Measurements from ENCODE around the gene SH3RF3.

GRCh38 chr2:109432421-109432820, 303.4 kb downstream of the SH3RF3 start:
- no peak for TF ChIP-seq POLR2A (IDR thresholded peaks at IDR 0.05)
- TF ChIP-seq, protein P1, sequence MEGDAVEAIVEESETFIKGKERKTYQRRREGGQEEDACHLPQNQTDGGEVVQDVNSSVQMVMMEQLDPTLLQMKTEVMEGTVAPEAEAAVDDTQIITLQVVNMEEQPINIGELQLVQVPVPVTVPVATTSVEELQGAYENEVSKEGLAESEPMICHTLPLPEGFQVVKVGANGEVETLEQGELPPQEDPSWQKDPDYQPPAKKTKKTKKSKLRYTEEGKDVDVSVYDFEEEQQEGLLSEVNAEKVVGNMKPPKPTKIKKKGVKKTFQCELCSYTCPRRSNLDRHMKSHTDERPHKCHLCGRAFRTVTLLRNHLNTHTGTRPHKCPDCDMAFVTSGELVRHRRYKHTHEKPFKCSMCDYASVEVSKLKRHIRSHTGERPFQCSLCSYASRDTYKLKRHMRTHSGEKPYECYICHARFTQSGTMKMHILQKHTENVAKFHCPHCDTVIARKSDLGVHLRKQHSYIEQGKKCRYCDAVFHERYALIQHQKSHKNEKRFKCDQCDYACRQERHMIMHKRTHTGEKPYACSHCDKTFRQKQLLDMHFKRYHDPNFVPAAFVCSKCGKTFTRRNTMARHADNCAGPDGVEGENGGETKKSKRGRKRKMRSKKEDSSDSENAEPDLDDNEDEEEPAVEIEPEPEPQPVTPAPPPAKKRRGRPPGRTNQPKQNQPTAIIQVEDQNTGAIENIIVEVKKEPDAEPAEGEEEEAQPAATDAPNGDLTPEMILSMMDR (IDR thresholded peaks at IDR 0.05), result no peak
